HCT116 (cell line): Measurements from ENCODE around the gene KLF16.
A peak's percentile ranks its signal among the peaks of the same experiment; 100 is the strongest.

Experiments
- EZH2 ChIP-seq: fragments of 200-600 bp; sonication (generic); IDR thresholded peaks from 2 replicates; pipeline ENCODE4 v1.6.1; 2017; ENCODE audit warnings: antibody characterized with exemption, mixed run types
- EZH2phosphoT487 ChIP-seq: fragments of 200-600 bp; IDR thresholded peaks from 2 replicates; pipeline ENCODE4 v1.6.1; 2018; ENCODE audit warnings: antibody characterized with exemption, borderline replicate concordance
- FOSL1 ChIP-seq: IDR thresholded peaks from 2 replicates; pipeline ENCODE4 v1.6.1; 2012; ENCODE audit warnings: low read depth
- JUND ChIP-seq: IDR thresholded peaks from 2 replicates; pipeline ENCODE4 v1.6.1; 2012
- POLR2A ChIP-seq: IDR thresholded peaks from 2 replicates; pipeline ENCODE4 v1.7.0; 2011; ENCODE audit warnings: borderline replicate concordance; ENCODE audit not compliant: insufficient read depth, insufficient read length; ENCODE audit errors: extremely low read depth
- POLR2AphosphoS5 ChIP-seq: IDR thresholded peaks from 2 replicates; pipeline ENCODE4 v1.6.1; 2011; ENCODE audit warnings: mild to moderate bottlenecking, low read depth, low read length, moderate library complexity
- RAD21 ChIP-seq: IDR thresholded peaks from 2 replicates; pipeline ENCODE4 v1.6.1; 2012; ENCODE audit warnings: low read depth, mild to moderate bottlenecking
- YY1 ChIP-seq: IDR thresholded peaks from 2 replicates; pipeline ENCODE4 v1.6.1; 2011; ENCODE audit warnings: low read length, low read depth, moderate library complexity, mild to moderate bottlenecking; ENCODE audit not compliant: insufficient replicate concordance; ENCODE audit errors: extremely low read depth
- TF ChIP-seq, protein P1 (sequence below), 3 experiments: fragments of 200-600 bp in 1 of 3; sonication (generic) in 1 of 3; IDR thresholded peaks in 2 of 3; conservative IDR thresholded peaks in 1 of 3; 2 replicates each; pipeline ENCODE4 v1.5.1; 2012 to 2017; ENCODE audit warnings: low read depth in 2 of 3, low read length in 2 of 3, antibody characterized with exemption in 1 of 3, borderline replicate concordance in 1 of 3, control low read depth in 1 of 3, mild to moderate bottlenecking in 1 of 3, mixed read lengths in 1 of 3, mixed run types in 1 of 3, moderate library complexity in 1 of 3; ENCODE audit not compliant: insufficient read depth in 1 of 3
- TF ChIP-seq, protein P2 (sequence below): IDR thresholded peaks from 2 replicates; pipeline ENCODE4 v1.6.1; 2011; ENCODE audit warnings: mild to moderate bottlenecking, low read length, moderate library complexity; ENCODE audit not compliant: insufficient replicate concordance; ENCODE audit errors: extremely low read depth

- TF ChIP-seq, protein P1, sequence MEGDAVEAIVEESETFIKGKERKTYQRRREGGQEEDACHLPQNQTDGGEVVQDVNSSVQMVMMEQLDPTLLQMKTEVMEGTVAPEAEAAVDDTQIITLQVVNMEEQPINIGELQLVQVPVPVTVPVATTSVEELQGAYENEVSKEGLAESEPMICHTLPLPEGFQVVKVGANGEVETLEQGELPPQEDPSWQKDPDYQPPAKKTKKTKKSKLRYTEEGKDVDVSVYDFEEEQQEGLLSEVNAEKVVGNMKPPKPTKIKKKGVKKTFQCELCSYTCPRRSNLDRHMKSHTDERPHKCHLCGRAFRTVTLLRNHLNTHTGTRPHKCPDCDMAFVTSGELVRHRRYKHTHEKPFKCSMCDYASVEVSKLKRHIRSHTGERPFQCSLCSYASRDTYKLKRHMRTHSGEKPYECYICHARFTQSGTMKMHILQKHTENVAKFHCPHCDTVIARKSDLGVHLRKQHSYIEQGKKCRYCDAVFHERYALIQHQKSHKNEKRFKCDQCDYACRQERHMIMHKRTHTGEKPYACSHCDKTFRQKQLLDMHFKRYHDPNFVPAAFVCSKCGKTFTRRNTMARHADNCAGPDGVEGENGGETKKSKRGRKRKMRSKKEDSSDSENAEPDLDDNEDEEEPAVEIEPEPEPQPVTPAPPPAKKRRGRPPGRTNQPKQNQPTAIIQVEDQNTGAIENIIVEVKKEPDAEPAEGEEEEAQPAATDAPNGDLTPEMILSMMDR (IDR thresholded peaks at IDR 0.05 in 2 of 3, conservative IDR thresholded peaks at IDR 0.05 in 1 of 3; ENCODE audit: borderline replicate concordance in 1 of 3, insufficient read depth in 1 of 3, low read depth in 2 of 3, low read length in 2 of 3): peak; percentile 66 to 96 (median 92); a peak in 5 of 6 replicates
- no peak for TF ChIP-seq EZH2phosphoT487
- no peak for TF ChIP-seq EZH2
- TF ChIP-seq FOSL1: no peak
- no peak for TF ChIP-seq YY1
- TF ChIP-seq POLR2AphosphoS5: no peak
- no peak for TF ChIP-seq JUND
- TF ChIP-seq, protein P2, sequence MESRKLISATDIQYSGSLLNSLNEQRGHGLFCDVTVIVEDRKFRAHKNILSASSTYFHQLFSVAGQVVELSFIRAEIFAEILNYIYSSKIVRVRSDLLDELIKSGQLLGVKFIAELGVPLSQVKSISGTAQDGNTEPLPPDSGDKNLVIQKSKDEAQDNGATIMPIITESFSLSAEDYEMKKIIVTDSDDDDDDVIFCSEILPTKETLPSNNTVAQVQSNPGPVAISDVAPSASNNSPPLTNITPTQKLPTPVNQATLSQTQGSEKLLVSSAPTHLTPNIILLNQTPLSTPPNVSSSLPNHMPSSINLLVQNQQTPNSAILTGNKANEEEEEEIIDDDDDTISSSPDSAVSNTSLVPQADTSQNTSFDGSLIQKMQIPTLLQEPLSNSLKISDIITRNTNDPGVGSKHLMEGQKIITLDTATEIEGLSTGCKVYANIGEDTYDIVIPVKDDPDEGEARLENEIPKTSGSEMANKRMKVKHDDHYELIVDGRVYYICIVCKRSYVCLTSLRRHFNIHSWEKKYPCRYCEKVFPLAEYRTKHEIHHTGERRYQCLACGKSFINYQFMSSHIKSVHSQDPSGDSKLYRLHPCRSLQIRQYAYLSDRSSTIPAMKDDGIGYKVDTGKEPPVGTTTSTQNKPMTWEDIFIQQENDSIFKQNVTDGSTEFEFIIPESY: no peak
- no peak for TF ChIP-seq POLR2A
- TF ChIP-seq RAD21: peak; percentile 79
Observed at GRCh38 chr19:1825909-1826556, 37.3 kb downstream of the KLF16 start.
